MG63 (cell line): ENCODE measurements around the gene SLC45A1. TPM values are rescaled to one million over a fixed set of nuclear protein-coding genes. Genes with fewer than 3 reads are reported as not detected.

ENCODE experiments used
- DNase-seq: peaks from one replicate; pipeline ENCODE4 v3.0.0-alpha.2; 2020
- H3K27me3 ChIP-seq: fragments of 250-450 bp; sonication (Bioruptor Pico); 2 replicates; pipeline ENCODE4 v1.5.1; 2020; ENCODE audit warnings: mild to moderate bottlenecking, moderate library complexity
- H3K36me3 ChIP-seq: fragments of 250-450 bp; sonication (Bioruptor Pico); 2 replicates; pipeline ENCODE4 v1.5.1; 2020; ENCODE audit warnings: mild to moderate bottlenecking, moderate library complexity
- H3K4me3 ChIP-seq: fragments of 250-450 bp; sonication (Bioruptor Pico); 2 replicates; pipeline ENCODE4 v1.5.1; 2020; ENCODE audit warnings: mild to moderate bottlenecking, moderate library complexity
- H3K9me3 ChIP-seq: fragments of 250-450 bp; sonication (Bioruptor Pico); 2 replicates; pipeline ENCODE4 v1.5.1; 2020; ENCODE audit warnings: mild to moderate bottlenecking, moderate library complexity
- total RNA-seq: library from RNA; depleted of rRNA; stranded (reverse); fragments of >200 nt; shearing (Covaris generic); gene quantifications from 2 replicates; pipeline ENCODE4 v1.2.3, GENCODE V29; 2014; ENCODE audit warnings: low replicate concordance

SLC45A1 gene
- total RNA-seq, 1 experiment from 2014 or later = 0.76 TPM

DNA sequence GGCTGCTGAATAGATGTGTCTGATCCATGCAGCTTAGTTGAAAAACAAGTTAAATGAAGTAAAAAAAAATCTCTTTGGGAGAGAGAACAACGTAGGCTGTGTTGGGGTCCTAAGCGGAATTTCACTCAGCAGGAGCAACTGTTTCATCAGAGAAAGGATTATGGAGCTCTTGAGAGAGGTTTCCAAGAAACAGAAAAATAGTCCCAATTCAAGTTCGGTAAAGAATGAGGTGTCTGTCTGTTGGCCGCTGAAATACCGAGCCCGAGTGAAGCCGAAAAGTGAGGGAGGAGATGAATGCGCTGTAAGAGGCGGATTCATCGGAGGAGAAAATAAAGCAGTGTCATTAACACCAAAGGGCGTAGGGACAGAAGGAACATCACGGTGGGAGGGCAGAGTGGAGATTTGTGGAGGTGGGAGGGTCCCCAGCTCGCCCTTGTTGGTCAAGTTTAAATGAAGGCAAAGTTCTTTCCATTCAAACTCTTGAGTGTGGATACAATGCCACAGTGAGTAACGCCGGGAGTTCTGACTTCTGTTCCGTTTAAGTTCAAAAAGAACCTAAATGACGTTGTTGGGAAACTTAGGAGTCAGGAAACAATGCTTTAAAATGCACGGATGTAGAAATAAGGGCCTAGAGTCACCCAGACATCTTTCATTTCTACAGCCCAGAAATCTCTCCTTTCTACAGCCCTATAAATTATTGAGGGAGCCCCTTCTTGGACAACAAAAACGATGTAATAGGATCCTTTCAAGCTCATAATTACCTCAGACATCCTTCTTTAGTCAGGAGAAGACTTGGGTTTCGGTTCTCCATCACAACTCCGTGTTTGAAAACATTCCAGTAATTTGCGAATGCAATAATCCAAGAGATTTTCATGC is 15.6 kb upstream of the SLC45A1 start:
- Histone ChIP-seq H3K36me3 (no peaks in the 10 kb centered on the region), H3K9me3 (no peaks in the 10 kb centered on the region), H3K27me3 (no peaks in the 10 kb centered on the region), H3K4me3 (no peak overlapping the region)
- DNase-seq = no peak

- DNase-seq = no peak
- Histone ChIP-seq H3K27me3 (no peaks in the 10 kb centered on the region), H3K9me3 (no peaks in the 10 kb centered on the region), H3K4me3 (no peak overlapping the region), H3K36me3 (no peaks in the 10 kb centered on the region)
Observed at GRCh38 chr1:8303141-8303540, 14.8 kb upstream of the SLC45A1 start.

- no peak overlapping the region for H3K4me3 ChIP-seq
- H3K27me3 ChIP-seq = no peaks in the 10 kb centered on the region
- DNase-seq = no peak
- H3K36me3 ChIP-seq = no peaks in the 10 kb centered on the region
- H3K9me3 ChIP-seq = no peaks in the 10 kb centered on the region
Observed at GRCh38 chr1:8303876-8304275, 14.0 kb upstream of the SLC45A1 start.

DNA sequence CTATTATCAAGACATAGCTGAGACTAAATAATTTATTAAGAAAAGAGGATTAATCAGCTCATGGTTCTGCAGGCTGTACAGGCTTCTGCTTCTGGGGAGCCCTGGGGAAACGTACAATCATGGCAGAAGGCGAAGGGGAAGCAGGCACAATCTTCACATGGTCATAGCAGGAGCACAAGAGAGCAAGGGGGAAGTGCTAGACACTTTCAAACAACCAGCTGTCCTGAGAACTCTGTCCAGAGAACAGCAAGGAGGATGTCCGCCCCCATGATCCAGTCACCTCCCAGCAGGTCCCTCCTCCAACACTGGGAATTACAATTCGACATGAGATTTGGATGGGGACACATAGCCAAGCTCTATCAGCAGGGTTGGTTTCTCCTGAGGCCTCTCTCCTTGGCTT is 10.3 kb upstream of the SLC45A1 start:
- Histone ChIP-seq H3K27me3 (no peaks in the 10 kb centered on the region), H3K9me3 (no peaks in the 10 kb centered on the region), H3K4me3 (no peak overlapping the region), H3K36me3 (no peaks in the 10 kb centered on the region)
- DNase-seq = no peak

DNA sequence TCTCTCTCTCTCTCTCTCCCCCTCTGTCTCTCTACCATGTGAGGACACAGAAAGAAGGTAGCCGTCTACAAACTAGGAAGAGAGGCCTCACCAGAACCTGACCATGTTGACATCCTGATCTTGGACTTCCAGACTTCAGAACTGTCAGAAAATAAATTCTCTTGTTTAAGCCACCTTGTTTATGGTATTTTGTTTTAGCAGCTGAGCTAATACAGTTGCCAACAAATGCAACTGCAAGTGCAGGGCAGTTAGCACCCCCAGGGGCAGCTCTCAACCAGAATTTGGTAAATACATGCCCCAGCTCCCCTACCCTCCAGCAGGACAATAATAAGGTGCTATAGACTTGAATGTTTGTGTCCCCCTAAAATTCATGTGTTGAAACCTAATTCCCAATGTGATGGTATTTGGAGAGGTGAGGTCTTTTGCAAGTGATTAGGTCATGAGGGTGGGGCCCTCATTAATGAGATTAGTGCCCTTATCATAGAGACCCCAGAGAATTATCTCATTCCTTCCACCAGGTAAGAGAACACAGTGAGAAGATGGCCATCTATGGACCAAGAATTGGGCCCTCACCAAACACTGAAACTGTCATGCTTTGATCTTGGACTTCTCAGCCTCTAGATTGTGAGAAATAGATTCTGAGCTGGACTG is 6.7 kb upstream of the SLC45A1 start:
- no peaks in the 10 kb centered on the region for H3K36me3 ChIP-seq
- H3K4me3 ChIP-seq = no peak overlapping the region
- H3K27me3 ChIP-seq = no peaks in the 10 kb centered on the region
- DNase-seq = no peak
- H3K9me3 ChIP-seq = no peaks in the 10 kb centered on the region

DNA sequence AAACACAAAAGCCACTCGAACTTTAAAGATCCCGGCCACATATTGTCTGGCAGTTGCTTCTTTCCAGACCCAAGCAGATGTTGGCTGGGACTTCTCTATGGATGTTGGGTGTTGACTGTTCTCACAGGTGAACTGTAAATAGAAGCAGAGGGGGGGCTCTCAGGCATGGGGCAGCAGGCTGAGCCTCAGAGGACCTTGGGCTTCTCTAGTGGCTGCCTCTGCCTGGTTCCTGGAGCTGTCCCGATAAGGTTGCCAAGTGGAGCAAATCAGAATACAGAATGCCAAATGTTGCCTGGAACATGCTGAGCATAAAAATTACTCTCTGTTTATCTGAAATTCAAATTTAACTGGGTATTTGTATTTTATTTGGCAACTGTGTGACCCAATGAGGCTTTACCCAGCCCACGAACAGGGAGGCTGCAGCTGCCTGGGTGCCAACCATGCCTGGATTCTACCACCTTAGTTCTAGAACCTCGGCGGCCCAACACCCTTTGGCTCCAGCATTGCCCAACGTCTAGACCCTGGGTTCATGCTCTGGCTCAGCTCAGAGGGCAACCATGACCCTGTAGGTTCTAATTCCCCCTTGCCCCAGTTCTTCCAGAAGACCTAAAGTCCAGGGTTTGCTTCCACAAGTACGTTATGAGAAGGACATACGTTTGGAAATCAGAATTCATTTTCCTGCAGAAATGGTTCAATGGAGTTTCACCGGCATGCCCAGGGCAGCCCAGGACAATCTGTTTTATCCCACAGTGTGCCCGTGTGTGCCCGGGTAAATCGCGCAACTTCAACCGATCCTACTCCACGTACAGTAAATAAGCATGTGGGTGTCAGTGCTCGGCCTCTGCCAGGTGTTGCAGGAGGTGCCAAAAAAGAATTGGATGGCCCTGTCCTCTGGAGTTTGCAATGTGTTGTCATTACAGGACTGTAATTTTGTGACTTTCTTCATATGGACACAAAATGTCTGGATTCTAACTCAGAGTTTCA is 5.4 kb upstream of the SLC45A1 start:
- Histone ChIP-seq H3K36me3 (no peaks in the 10 kb centered on the region), H3K27me3 (no peaks in the 10 kb centered on the region), H3K9me3 (no peaks in the 10 kb centered on the region), H3K4me3 (no peak overlapping the region)
- DNase-seq = no peak

- DNase-seq = no peak
- Histone ChIP-seq H3K36me3 (no peaks in the 10 kb centered on the region), H3K9me3 (no peaks in the 10 kb centered on the region), H3K27me3 (no peaks in the 10 kb centered on the region), H3K4me3 (no peak overlapping the region)
Observed at GRCh38 chr1:8313231-8313630, 4.7 kb upstream of the SLC45A1 start.

GRCh38 chr1:8314346-8315280 is 3.3 kb upstream of the SLC45A1 start:
- H3K9me3 ChIP-seq = no peaks in the 10 kb centered on the region
- H3K36me3 ChIP-seq = no peaks in the 10 kb centered on the region
- H3K27me3 ChIP-seq = no peaks in the 10 kb centered on the region; the same call in 1 of the 2 replicates
- DNase-seq = peak; percentile 66
- no peak overlapping the region for H3K4me3 ChIP-seq

DNA sequence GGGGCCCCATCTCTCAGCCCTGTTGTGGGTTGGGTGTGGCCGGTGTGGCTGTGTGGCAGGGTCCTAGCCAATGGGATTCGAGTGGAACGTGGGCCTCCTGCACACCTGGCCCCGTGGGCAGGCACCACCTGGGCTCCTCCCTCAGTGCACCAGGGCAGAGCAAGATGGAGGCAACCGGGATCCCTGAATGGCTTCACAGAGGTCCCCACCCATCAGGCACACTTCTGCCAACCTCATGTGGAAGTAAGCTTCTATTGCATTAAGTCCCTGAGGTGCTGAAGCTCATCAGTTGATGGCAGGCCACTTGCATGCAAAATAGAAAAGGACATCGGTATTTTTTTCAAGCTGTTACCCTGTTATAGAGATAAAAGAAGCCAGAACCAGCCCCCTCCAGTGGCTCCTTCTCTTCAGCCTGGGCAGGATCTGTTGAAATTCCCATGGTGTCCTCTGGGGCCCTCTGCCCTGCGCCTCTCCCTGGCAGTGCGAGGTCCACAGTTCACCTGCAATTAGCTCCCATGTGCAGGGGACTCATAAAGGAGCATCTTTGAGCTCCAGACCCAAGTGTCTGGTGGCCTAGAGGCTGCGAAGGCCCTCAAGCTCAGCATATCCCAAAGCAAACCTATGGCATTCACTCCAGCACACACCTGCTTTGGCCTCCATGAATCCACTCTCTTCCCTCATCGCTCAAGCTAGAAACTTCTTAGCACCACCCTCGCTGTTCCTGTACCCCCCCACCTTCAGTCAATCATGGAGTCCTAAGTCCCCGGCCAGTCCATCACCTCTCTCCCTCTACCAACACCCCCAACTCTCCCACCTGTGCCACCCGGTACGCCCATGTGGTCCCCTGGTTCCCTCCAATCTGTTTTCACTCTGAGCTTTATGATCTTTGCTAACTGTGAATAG is 2.1 kb upstream of the SLC45A1 start:
- H3K4me3 ChIP-seq = no peak overlapping the region
- H3K27me3 ChIP-seq = no peaks in the 10 kb centered on the region; the same call in 1 of the 2 replicates
- H3K9me3 ChIP-seq = no peaks in the 10 kb centered on the region
- DNase-seq = no peak
- no peaks in the 10 kb centered on the region for H3K36me3 ChIP-seq

GRCh38 chr1:8318436-8318835 is 522 bp downstream of the SLC45A1 start:
- DNase-seq = no peak
- Histone ChIP-seq H3K36me3 (no peaks in the 10 kb centered on the region), H3K9me3 (no peaks in the 10 kb centered on the region), H3K4me3 (peak overlapping the region; percentile 36; the same call in 1 of the 2 replicates), H3K27me3 (no peaks in the 10 kb centered on the region; the same call in 1 of the 2 replicates)

GRCh38 chr1:8321612-8322011 is 3.7 kb downstream of the SLC45A1 start:
- no peak for DNase-seq
- Histone ChIP-seq H3K9me3 (no peaks in the 10 kb centered on the region), H3K27me3 (no peaks in the 10 kb centered on the region; the same call in 1 of the 2 replicates), H3K36me3 (no peaks in the 10 kb centered on the region), H3K4me3 (no peak overlapping the region)

- no peak for DNase-seq
- H3K9me3 ChIP-seq = no peaks in the 10 kb centered on the region
- H3K27me3 ChIP-seq = no peaks in the 10 kb centered on the region; the same call in 1 of the 2 replicates
- H3K36me3 ChIP-seq = no peaks in the 10 kb centered on the region
- H3K4me3 ChIP-seq = no peak overlapping the region
Observed at GRCh38 chr1:8323706-8324105, 5.8 kb downstream of the SLC45A1 start.

DNA sequence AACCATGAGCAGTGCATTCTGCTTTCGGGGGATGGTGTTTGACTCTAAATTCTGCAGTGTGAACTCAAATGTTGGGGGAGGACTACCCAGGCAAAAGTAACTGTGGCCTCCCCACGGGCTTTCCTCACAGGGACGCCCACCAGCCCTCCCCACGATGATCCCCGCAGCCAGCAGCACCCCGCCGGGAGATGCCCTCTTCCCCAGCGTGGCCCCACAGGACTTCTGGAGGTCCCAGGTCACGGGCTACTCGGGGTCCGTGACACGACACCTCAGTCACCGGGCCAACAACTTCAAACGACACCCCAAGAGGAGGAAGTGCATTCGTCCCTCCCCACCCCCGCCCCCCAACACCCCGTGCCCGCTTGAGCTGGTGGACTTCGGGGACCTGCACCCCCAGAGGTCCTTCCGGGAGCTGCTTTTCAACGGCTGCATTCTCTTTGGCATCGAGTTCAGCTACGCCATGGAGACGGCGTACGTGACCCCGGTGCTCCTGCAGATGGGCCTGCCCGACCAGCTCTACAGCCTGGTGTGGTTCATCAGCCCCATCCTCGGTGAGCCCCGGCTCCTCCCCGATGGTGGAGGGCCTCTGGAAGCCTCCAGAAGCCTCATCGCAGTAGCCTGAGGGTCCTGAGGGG is 6.4 kb downstream of the SLC45A1 start:
- H3K4me3 ChIP-seq = no peak overlapping the region
- no peaks in the 10 kb centered on the region for H3K27me3 ChIP-seq
- H3K9me3 ChIP-seq = no peaks in the 10 kb centered on the region
- no peaks in the 10 kb centered on the region for H3K36me3 ChIP-seq
- no peak for DNase-seq

DNA sequence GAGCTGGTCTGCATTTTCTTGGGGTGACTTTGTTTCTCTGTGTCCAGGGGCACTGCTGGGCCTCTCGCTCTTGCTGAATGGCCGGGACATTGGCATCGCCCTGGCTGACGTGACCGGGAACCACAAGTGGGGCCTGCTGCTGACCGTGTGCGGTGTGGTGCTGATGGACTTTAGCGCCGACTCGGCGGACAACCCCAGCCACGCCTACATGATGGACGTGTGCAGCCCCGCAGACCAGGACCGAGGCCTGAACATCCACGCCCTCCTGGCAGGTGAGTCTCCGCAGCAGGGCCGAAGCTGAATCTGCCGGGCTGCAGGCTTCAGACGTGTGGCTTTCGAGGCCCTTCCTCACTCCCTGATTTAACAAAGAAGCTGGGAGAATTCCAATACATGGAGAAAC is 7.9 kb downstream of the SLC45A1 start:
- Histone ChIP-seq H3K27me3 (no peaks in the 10 kb centered on the region), H3K4me3 (no peak overlapping the region), H3K36me3 (no peaks in the 10 kb centered on the region), H3K9me3 (no peaks in the 10 kb centered on the region)
- no peak for DNase-seq

DNA sequence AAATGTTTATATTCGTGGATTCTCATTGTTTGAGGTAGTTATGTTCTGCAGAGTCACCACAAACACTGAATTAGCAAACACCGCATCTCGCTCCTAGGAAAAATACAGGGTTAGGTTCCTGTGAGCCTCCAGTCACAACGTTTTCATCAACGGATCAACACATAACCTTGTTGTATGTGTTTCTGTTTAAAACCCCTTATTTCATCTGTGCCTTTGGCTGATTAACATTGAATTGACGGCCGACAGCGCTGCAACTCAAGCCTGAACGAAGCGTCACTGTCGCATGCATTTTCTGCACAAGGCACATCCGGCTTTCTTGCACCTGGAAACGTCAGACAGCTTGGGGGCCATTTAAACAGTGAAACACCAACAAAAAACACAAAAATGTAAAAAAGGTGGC is 8.4 kb downstream of the SLC45A1 start:
- H3K36me3 ChIP-seq = no peaks in the 10 kb centered on the region
- DNase-seq = no peak
- no peaks in the 10 kb centered on the region for H3K27me3 ChIP-seq
- H3K9me3 ChIP-seq = no peaks in the 10 kb centered on the region
- no peak overlapping the region for H3K4me3 ChIP-seq
